Ovary (tissue), 3 donors: ENCODE data around the gene SLAIN2.

Experiments used
- CTCF ChIP-seq, 3 donors: fragments of 450-650 bp in 2 of 3; fragments of 200-600 bp in 1 of 3; IDR thresholded peaks; one replicate each; pipeline versions ENCODE4 v1.5.1 to v1.8.0; 2016 to 2022; ENCODE audit warnings: antibody characterized with exemption in 3 of 3, mild to moderate bottlenecking in 1 of 3
- EP300 ChIP-seq: sonication (generic); formaldehyde crosslinking; IDR thresholded peaks from one replicate; pipeline ENCODE4 v1.6.1; 2017; ENCODE audit warnings: antibody characterized with exemption
- POLR2A ChIP-seq: fragments of 450-650 bp; IDR thresholded peaks from one replicate; pipeline ENCODE4 v1.6.1; 2017; ENCODE audit warnings: antibody characterized with exemption, mild to moderate bottlenecking, moderate library complexity
- donor health status: DM: no; HTN: no; CAD: no.

GRCh38 chr4:48339642-48340041 is 1.7 kb upstream of the SLAIN2 start:
- TF ChIP-seq CTCF (IDR thresholded peaks at IDR 0.05) (no peak), POLR2A (no peak), EP300 (no peak)
